ENCODE data around the gene ADAMTSL3.

Gene ADAMTSL3

GRCh38 chr15:83784975-83785374 lies 131.1 kb downstream of the ADAMTSL3 start:
- Histone ChIP-seq H3K9me3 (ENCODE audit: control insufficient read depth, low read length) (no peaks in the 10 kb centered on the region), H3K9ac (no peak overlapping the region), H3K79me2 (no peaks in the 10 kb centered on the region), H3K27ac (no peak overlapping the region), H3K4me2 (ENCODE audit: low read length) (no peak overlapping the region), H3K4me3 (ENCODE audit: low read depth, low read length) (no peak overlapping the region), H3K4me1 (no peaks in the 10 kb centered on the region), H3K36me3 (ENCODE audit: control insufficient read depth, insufficient read depth, low read length) (no peaks in the 10 kb centered on the region), H2AFZ (no peak overlapping the region), H3K27me3 (ENCODE audit: control insufficient read depth, insufficient read depth, low read length) (no peaks in the 10 kb centered on the region)
- TF ChIP-seq CTCF (IDR thresholded peaks at IDR 0.05) = no peak

- Histone ChIP-seq H3K27me3 (ENCODE audit: control insufficient read depth, insufficient read depth, low read length) (no peaks in the 10 kb centered on the region), H3K4me2 (ENCODE audit: low read length) (no peak overlapping the region), H3K27ac (no peak overlapping the region), H3K79me2 (no peaks in the 10 kb centered on the region), H3K9ac (no peak overlapping the region), H3K4me3 (ENCODE audit: low read depth, low read length) (no peak overlapping the region), H2AFZ (no peak overlapping the region), H3K4me1 (no peaks in the 10 kb centered on the region), H3K36me3 (ENCODE audit: control insufficient read depth, insufficient read depth, low read length) (no peaks in the 10 kb centered on the region), H3K9me3 (ENCODE audit: control insufficient read depth, low read length) (no peaks in the 10 kb centered on the region)
- TF ChIP-seq CTCF (IDR thresholded peaks at IDR 0.05) = no peak
Measured at GRCh38 chr15:83786336-83786735, 132.4 kb downstream of the ADAMTSL3 start.

GRCh38 chr15:83793069-83793468 lies 139.1 kb downstream of the ADAMTSL3 start:
- TF ChIP-seq CTCF (IDR thresholded peaks at IDR 0.05) = no peak
- H3K27me3 ChIP-seq (ENCODE audit: control insufficient read depth, insufficient read depth, low read length) = no peaks in the 10 kb centered on the region
- no peak overlapping the region for H3K4me2 ChIP-seq (ENCODE audit: low read length)
- H3K4me3 ChIP-seq (ENCODE audit: low read depth, low read length) = no peak overlapping the region
- H3K4me1 ChIP-seq = no peaks in the 10 kb centered on the region
- no peak overlapping the region for H3K27ac ChIP-seq
- no peaks in the 10 kb centered on the region for H3K79me2 ChIP-seq
- H3K36me3 ChIP-seq (ENCODE audit: control insufficient read depth, insufficient read depth, low read length) = no peaks in the 10 kb centered on the region
- H2AFZ ChIP-seq = no peak overlapping the region
- no peak overlapping the region for H3K9ac ChIP-seq
- no peaks in the 10 kb centered on the region for H3K9me3 ChIP-seq (ENCODE audit: control insufficient read depth, low read length)

GRCh38 chr15:83794209-83794608 lies 140.3 kb downstream of the ADAMTSL3 start:
- Histone ChIP-seq H3K9me3 (ENCODE audit: control insufficient read depth, low read length) (no peaks in the 10 kb centered on the region), H3K4me2 (ENCODE audit: low read length) (no peak overlapping the region), H3K27ac (no peak overlapping the region), H2AFZ (no peak overlapping the region), H3K4me1 (no peaks in the 10 kb centered on the region), H3K27me3 (ENCODE audit: control insufficient read depth, insufficient read depth, low read length) (no peaks in the 10 kb centered on the region), H3K9ac (no peak overlapping the region), H3K4me3 (ENCODE audit: low read depth, low read length) (no peak overlapping the region), H3K36me3 (ENCODE audit: control insufficient read depth, insufficient read depth, low read length) (no peaks in the 10 kb centered on the region), H3K79me2 (no peaks in the 10 kb centered on the region)
- no peak for TF ChIP-seq CTCF (IDR thresholded peaks at IDR 0.05)

- TF ChIP-seq CTCF (IDR thresholded peaks at IDR 0.05) = no peak
- Histone ChIP-seq H2AFZ (no peak overlapping the region), H3K9ac (no peak overlapping the region), H3K79me2 (no peaks in the 10 kb centered on the region), H3K36me3 (ENCODE audit: control insufficient read depth, insufficient read depth, low read length) (no peaks in the 10 kb centered on the region), H3K4me2 (ENCODE audit: low read length) (no peak overlapping the region), H3K4me3 (ENCODE audit: low read depth, low read length) (no peak overlapping the region), H3K27me3 (ENCODE audit: control insufficient read depth, insufficient read depth, low read length) (no peaks in the 10 kb centered on the region), H3K9me3 (ENCODE audit: control insufficient read depth, low read length) (no peaks in the 10 kb centered on the region), H3K27ac (no peak overlapping the region), H3K4me1 (no peaks in the 10 kb centered on the region)
Measured at GRCh38 chr15:83809345-83809744, 155.4 kb downstream of the ADAMTSL3 start.
